ENCODE results near the gene ADGRG4. TPM values are rescaled to one million over a fixed set of nuclear protein-coding genes. Genes with fewer than 3 reads are reported as not detected.
"Not testable (repeated sequence)": the region's sequence is repeated elsewhere in the genome, so short reads cannot be mapped to it uniquely, and the experiment has no call there.

ADGRG4 gene
- polyA plus RNA-seq (ENCODE audit: low read depth in 6 of 6), result not detected

- peaks cover 0 to 19% (median 3%) of the 10 kb centered on the region in 7 donors for H3K9me3 Mint-ChIP-seq
- not testable (repeated sequence) for H3K4me1 Mint-ChIP-seq; H3K4me3 Mint-ChIP-seq; H3K27me3 Mint-ChIP-seq; H3K27ac Mint-ChIP-seq; ATAC-seq (ENCODE audit: low read depth in 2 of 2); H3K36me3 Mint-ChIP-seq; DNase-seq
These were observed at the start of gene ADGRG4 for GRCh38 chrX:136300721-136301120. TSS of gene ADGRG4 (plus strand) at chrX:136300963. CDS start at chrX:136308778, 7,815 bp downstream.

GRCh38 chrX:136251041-136251991 is 49.4 kb upstream of the ADGRG4 start, which contains the start of gene MAP7D3:
TSS of gene MAP7D3 (minus strand) at chrX:136251400. CDS start at chrX:136251358, 42 bp downstream.
- ATAC-seq (ENCODE audit: low read depth in 2 of 2) (peak; percentile 88 to 92), DNase-seq (peak; percentile 70)
- Mint-ChIP-seq H3K27me3 (peaks cover 0 to 4% (median 0%) of the 10 kb centered on the region in 3 donors), H3K4me3 (peak within 1 kb of the TSS; percentile 71 to 93 (median 90)), H3K9me3 (no peaks in the 10 kb centered on the region), H3K4me1 (peaks cover 0 to 5% (median 5%) of the 10 kb centered on the region in 3 donors), H3K27ac (peak within 1 kb of the TSS; percentile 54 to 94 (median 86)), H3K36me3 (no peaks in the 10 kb centered on the region)

GRCh38 chrX:136255541-136255940 is 45.2 kb upstream of the ADGRG4 start:
- Mint-ChIP-seq H3K36me3 (no peaks in the 10 kb centered on the region), H3K27ac (no peak overlapping the region), H3K4me1 (peaks cover 0 to 5% (median 4%) of the 10 kb centered on the region in 3 donors), H3K27me3 (peaks cover 0 to 4% (median 0%) of the 10 kb centered on the region in 3 donors), H3K9me3 (no peaks in the 10 kb centered on the region), H3K4me3 (no peak overlapping the region)
- DNase-seq, result no peak
- ATAC-seq (ENCODE audit: low read depth in 2 of 2), result no peak

GRCh38 chrX:136256026-136256425 is 44.7 kb upstream of the ADGRG4 start:
- Mint-ChIP-seq H3K9me3 (no peaks in the 10 kb centered on the region), H3K36me3 (no peaks in the 10 kb centered on the region), H3K4me3 (no peak overlapping the region), H3K4me1 (peaks cover 0 to 5% (median 4%) of the 10 kb centered on the region in 3 donors), H3K27me3 (peaks cover 0 to 4% (median 0%) of the 10 kb centered on the region in 3 donors), H3K27ac (peak overlapping the region in 1 of 6 donors; percentile 49)
- DNase-seq (no peak), ATAC-seq (ENCODE audit: low read depth in 2 of 2) (no peak)

- H3K27me3 Mint-ChIP-seq, result peaks cover 0 to 4% (median 0%) of the 10 kb centered on the region in 3 donors
- no peaks in the 10 kb centered on the region for H3K9me3 Mint-ChIP-seq
- H3K36me3 Mint-ChIP-seq, result no peaks in the 10 kb centered on the region
- H3K4me1 Mint-ChIP-seq, result peaks cover 0 to 4% (median 0%) of the 10 kb centered on the region in 3 donors
- H3K27ac Mint-ChIP-seq, result no peak overlapping the region
- DNase-seq (no peak), ATAC-seq (ENCODE audit: low read depth in 2 of 2) (no peak)
- H3K4me3 Mint-ChIP-seq, result no peak overlapping the region
These were observed 41.8 kb upstream of the ADGRG4 start for GRCh38 chrX:136258951-136259350.

- ATAC-seq (ENCODE audit: low read depth in 2 of 2), result no peak
- Mint-ChIP-seq H3K4me1 (peaks cover 0 to 2% (median 0%) of the 10 kb centered on the region in 3 donors), H3K27ac (no peak overlapping the region), H3K9me3 (no peaks in the 10 kb centered on the region), H3K4me3 (no peak overlapping the region), H3K36me3 (no peaks in the 10 kb centered on the region), H3K27me3 (peaks cover 0 to 4% (median 0%) of the 10 kb centered on the region in 3 donors)
- DNase-seq, result no peak
These were observed 41.2 kb upstream of the ADGRG4 start for GRCh38 chrX:136259543-136259942.

- no peak overlapping the region for H3K4me3 Mint-ChIP-seq
- DNase-seq (no peak), ATAC-seq (ENCODE audit: low read depth in 2 of 2) (no peak)
- H3K27ac Mint-ChIP-seq, result no peak overlapping the region
- H3K27me3 Mint-ChIP-seq, result peaks cover 0 to 4% (median 0%) of the 10 kb centered on the region in 3 donors
- no peaks in the 10 kb centered on the region for H3K9me3 Mint-ChIP-seq
- H3K36me3 Mint-ChIP-seq, result no peaks in the 10 kb centered on the region
- H3K4me1 Mint-ChIP-seq, result peaks cover 0 to 2% (median 0%) of the 10 kb centered on the region in 3 donors
These were observed 40.0 kb upstream of the ADGRG4 start for GRCh38 chrX:136260776-136261175.

- no peaks in the 10 kb centered on the region for H3K36me3 Mint-ChIP-seq
- H3K27me3 Mint-ChIP-seq, result peaks cover 0 to under 1% (median 0%) of the 10 kb centered on the region in 3 donors
- peaks cover 0 to 2% (median 0%) of the 10 kb centered on the region in 3 donors for H3K4me1 Mint-ChIP-seq
- ATAC-seq (ENCODE audit: low read depth in 2 of 2), result no peak
- no peak overlapping the region for H3K27ac Mint-ChIP-seq
- no peak overlapping the region for H3K4me3 Mint-ChIP-seq
- H3K9me3 Mint-ChIP-seq, result no peaks in the 10 kb centered on the region
- DNase-seq, result no peak
These were observed 39.4 kb upstream of the ADGRG4 start for GRCh38 chrX:136261321-136261720.

- no peaks in the 10 kb centered on the region for H3K9me3 Mint-ChIP-seq
- no peaks in the 10 kb centered on the region for H3K36me3 Mint-ChIP-seq
- DNase-seq (no peak), ATAC-seq (ENCODE audit: low read depth in 2 of 2) (no peak)
- H3K4me3 Mint-ChIP-seq, result no peak overlapping the region
- no peaks in the 10 kb centered on the region for H3K27me3 Mint-ChIP-seq
- H3K27ac Mint-ChIP-seq, result peak overlapping the region in 1 of 6 donors; percentile 14
- H3K4me1 Mint-ChIP-seq, result peaks cover 0 to 2% (median 0%) of the 10 kb centered on the region in 3 donors
These were observed 38.5 kb upstream of the ADGRG4 start for GRCh38 chrX:136262243-136262642.

GRCh38 chrX:136262812-136263315 is 37.9 kb upstream of the ADGRG4 start:
- H3K4me1 Mint-ChIP-seq, result peaks cover 0 to 2% (median 0%) of the 10 kb centered on the region in 3 donors
- H3K36me3 Mint-ChIP-seq, result no peaks in the 10 kb centered on the region
- ATAC-seq (ENCODE audit: low read depth in 2 of 2) (no peak), DNase-seq (no peak)
- H3K9me3 Mint-ChIP-seq, result no peaks in the 10 kb centered on the region
- no peak overlapping the region for H3K4me3 Mint-ChIP-seq
- H3K27me3 Mint-ChIP-seq, result no peaks in the 10 kb centered on the region
- no peak overlapping the region for H3K27ac Mint-ChIP-seq

- Mint-ChIP-seq H3K9me3 (no peaks in the 10 kb centered on the region), H3K4me1 (peaks cover 5 to 26% (median 7%) of the 10 kb centered on the region in 3 donors), H3K36me3 (no peaks in the 10 kb centered on the region), H3K27me3 (no peaks in the 10 kb centered on the region), H3K4me3 (no peak overlapping the region), H3K27ac (no peak overlapping the region)
- no peak for ATAC-seq (ENCODE audit: low read depth in 2 of 2)
- DNase-seq, result no peak
These were observed 33.9 kb upstream of the ADGRG4 start for GRCh38 chrX:136266828-136267227.

GRCh38 chrX:136268051-136269048 is 32.4 kb upstream of the ADGRG4 start:
- peak overlapping the region in 1 of 6 donors; percentile 38 for H3K27ac Mint-ChIP-seq
- peaks cover 5 to 32% (median 7%) of the 10 kb centered on the region in 3 donors for H3K4me1 Mint-ChIP-seq
- peak; percentile 34 for DNase-seq
- H3K9me3 Mint-ChIP-seq, result no peaks in the 10 kb centered on the region
- ATAC-seq (ENCODE audit: low read depth in 2 of 2), result peak; percentile 49 to 53
- no peaks in the 10 kb centered on the region for H3K36me3 Mint-ChIP-seq
- H3K4me3 Mint-ChIP-seq, result no peak overlapping the region
- H3K27me3 Mint-ChIP-seq, result no peaks in the 10 kb centered on the region

- H3K36me3 Mint-ChIP-seq, result no peaks in the 10 kb centered on the region
- H3K4me3 Mint-ChIP-seq, result no peak overlapping the region
- H3K4me1 Mint-ChIP-seq, result peaks cover 5 to 32% (median 7%) of the 10 kb centered on the region in 3 donors
- ATAC-seq (ENCODE audit: low read depth in 2 of 2) (no peak), DNase-seq (no peak)
- H3K27me3 Mint-ChIP-seq, result no peaks in the 10 kb centered on the region
- H3K9me3 Mint-ChIP-seq, result no peaks in the 10 kb centered on the region
- no peak overlapping the region for H3K27ac Mint-ChIP-seq
These were observed 30.8 kb upstream of the ADGRG4 start for GRCh38 chrX:136269921-136270320.

All from naive B cell (primary cell).